Activated naive CD8-positive, alpha-beta T cell treated with anti-CD3 and anti-CD28 coated beads, Interleukin-2, amount 10 ng/mL, durations not matched to agents 7 days and 5 days (primary cell): Measurements from ENCODE around the gene LCN10. TPM values are rescaled to one million over a fixed set of nuclear protein-coding genes. Genes with fewer than 3 reads are reported as not detected.

Experiments used
- ATAC-seq: fragments of 150-1000 bp; cut with Tn5 transposase; one replicate; pipeline ENCODE4 v1.10.0; 2021; ENCODE audit warnings: low read depth, moderate library complexity
- POLR2A ChIA-PET: fragments of 350-600 bp; sonication (Branson Sonifier 250); formaldehyde crosslinking; loops from one replicate; lab custom pipeline; 2021; ENCODE audit warnings: antibody characterized with exemption; lab: Charles Lee
- DNase-seq: peaks from one replicate; pipeline ENCODE4 v3.0.0; 2021
- H3K27ac Mint-ChIP-seq: one replicate; pipeline ENCODE4 v1.8.0; 2022; ENCODE audit warnings: mild to moderate bottlenecking, mixed read lengths
- H3K27me3 Mint-ChIP-seq: one replicate; pipeline ENCODE4 v1.8.0; 2022; ENCODE audit warnings: mild to moderate bottlenecking, moderate library complexity, mixed read lengths
- H3K36me3 Mint-ChIP-seq: one replicate; pipeline ENCODE4 v1.8.0; 2021; ENCODE audit warnings: mild to moderate bottlenecking, mixed read lengths
- H3K4me1 Mint-ChIP-seq: one replicate; pipeline ENCODE4 v1.8.0; 2021; ENCODE audit warnings: mixed read lengths
- H3K4me3 Mint-ChIP-seq: one replicate; pipeline ENCODE4 v1.8.0; 2022; ENCODE audit warnings: mild to moderate bottlenecking, moderate library complexity, mixed read lengths
- H3K9me3 Mint-ChIP-seq: one replicate; pipeline ENCODE4 v1.8.0; 2021; ENCODE audit warnings: mixed read lengths
- microRNA-seq: library from miRNA; unstranded; fragments of <30 nt; microRNA quantifications from one replicate; pipeline ENCODE4 v1.2.0, GENCODE V29; 2022
- total RNA-seq, 2 experiments: library from RNA; stranded (reverse); gene quantifications; one replicate each; pipeline ENCODE4 v1.2.3, GENCODE V29; 2021

The LCN10 gene
- total RNA-seq, 2 experiments from 2014 or later = 1.00 to 1.0 TPM

DNA sequence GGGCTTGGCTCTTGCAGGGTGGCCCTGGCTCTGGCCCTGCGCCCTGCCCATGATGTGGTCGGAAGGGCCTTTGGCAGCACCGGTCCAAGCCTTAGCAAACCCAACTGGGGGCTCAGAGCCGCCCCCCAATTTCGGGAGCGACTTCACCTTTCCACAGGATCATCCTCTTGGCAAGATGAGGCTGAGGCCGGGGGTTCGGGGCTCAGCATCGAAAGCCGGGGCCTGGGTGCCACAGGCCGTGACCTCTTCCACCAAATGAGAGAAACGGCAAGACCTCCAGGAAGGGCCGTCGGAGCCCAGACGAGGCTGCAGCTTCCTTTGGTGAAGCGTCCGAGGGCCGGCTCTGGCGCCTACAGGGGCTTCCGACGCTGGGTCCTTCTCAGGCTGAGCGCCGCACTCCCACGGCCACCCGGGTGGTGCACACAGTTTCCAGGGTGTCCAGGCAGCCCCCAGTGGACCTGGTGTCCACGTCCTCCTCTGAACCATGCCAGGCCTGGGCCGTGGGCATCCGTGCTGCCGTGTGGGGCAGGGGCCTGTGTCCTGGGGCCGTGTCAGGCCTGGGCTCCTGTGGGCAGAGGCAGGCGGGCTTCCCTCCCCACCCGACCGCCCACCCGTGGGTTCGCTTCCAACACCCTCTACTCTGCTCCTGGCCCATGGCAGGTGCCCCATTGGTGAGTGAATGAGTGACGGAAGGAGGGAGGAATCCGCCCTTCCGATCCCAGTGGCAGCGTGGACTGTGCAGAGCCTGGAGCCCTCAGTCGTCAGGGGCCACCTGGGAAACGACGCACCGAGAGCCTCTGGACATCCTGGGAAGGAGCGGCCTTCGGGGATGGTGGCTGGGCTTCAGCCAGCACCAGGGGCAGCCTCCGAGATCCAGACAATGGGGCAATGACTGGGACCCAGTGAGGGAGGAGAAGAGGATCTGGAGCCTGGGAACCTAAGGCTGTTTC is 50.3 kb downstream of the LCN10 start:
- Mint-ChIP-seq H3K9me3 (no peaks in the 10 kb centered on the region), H3K36me3 (no peaks in the 10 kb centered on the region), H3K4me3 (no peak overlapping the region), H3K4me1 (peaks cover 2% of the 10 kb centered on the region), H3K27ac (no peak overlapping the region), H3K27me3 (peaks cover 4% of the 10 kb centered on the region)
- ATAC-seq = no peak
- no peak for DNase-seq
- POLR2A ChIA-PET = no interaction called here

DNA sequence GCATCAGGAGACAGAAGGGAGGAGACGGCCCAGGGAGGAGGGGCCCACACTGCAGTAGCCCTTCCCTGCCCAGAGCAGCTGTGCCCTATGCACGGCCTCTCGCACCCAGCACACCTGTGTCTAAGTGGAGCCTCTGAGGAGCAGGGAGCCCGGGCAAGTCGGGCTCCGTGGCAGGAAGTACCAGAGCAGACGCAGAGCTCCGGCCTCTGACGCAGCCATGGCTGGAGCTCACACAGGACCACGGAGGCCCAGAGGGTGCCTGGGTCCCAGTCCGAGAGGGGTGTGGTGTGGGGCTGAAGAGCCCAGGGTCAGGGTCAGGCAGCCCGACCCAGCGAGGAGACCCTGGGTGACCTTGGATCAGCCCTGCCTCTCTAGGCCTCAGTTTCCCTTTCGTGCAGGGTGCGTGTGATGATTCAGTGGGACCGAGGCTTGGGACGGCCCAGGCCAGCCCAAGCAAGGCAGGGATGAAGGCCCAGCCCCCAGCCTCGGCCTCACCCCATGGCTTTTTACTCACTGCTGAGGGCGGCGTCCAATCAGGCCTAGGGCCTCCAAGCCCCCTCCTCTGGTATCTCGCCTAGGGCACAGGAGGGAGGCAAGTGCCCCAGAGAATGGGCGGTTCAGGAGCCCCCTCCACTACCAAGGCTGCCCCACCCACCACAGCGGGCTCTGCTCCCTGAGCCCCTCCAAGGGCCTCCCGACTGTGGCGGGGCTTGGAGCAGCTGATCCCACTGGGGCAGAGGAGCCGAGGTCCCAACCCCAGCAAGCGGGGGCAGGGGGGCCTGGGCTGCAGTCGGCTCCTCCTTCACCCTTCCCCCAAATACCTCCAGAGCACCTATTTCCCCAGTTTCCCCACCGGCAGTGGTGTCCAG is 51.2 kb downstream of the LCN10 start:
- ATAC-seq (no peak), DNase-seq (no peak)
- Mint-ChIP-seq H3K9me3 (no peaks in the 10 kb centered on the region), H3K4me3 (no peak overlapping the region), H3K27ac (no peak overlapping the region), H3K36me3 (no peaks in the 10 kb centered on the region), H3K4me1 (no peaks in the 10 kb centered on the region), H3K27me3 (no peaks in the 10 kb centered on the region)
- POLR2A ChIA-PET = no interaction called here

DNA sequence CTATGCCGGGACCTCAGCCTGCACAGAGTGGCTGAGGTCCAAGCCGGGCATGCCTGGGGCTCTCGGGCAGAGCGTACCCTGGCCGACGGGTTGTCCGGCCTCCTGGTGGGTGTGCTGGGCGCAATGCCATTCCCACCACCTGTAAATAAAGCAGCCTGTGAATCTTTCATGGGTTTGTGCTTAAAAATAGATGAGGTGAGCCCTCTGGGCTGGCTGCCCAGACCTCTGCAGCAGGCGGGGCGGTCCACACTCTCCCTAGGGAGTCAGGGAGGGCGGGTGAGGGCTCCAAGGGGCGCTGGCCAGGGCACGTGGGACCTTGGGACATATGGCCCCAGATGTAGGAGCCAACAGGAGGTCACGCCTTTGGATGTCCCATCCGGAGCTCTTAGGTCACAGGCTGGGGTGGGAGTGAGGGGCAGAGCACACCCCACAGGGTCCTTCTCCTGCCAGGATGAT is 51.9 kb downstream of the LCN10 start:
- no peak overlapping the region for H3K27ac Mint-ChIP-seq
- H3K36me3 Mint-ChIP-seq = no peaks in the 10 kb centered on the region

DNA sequence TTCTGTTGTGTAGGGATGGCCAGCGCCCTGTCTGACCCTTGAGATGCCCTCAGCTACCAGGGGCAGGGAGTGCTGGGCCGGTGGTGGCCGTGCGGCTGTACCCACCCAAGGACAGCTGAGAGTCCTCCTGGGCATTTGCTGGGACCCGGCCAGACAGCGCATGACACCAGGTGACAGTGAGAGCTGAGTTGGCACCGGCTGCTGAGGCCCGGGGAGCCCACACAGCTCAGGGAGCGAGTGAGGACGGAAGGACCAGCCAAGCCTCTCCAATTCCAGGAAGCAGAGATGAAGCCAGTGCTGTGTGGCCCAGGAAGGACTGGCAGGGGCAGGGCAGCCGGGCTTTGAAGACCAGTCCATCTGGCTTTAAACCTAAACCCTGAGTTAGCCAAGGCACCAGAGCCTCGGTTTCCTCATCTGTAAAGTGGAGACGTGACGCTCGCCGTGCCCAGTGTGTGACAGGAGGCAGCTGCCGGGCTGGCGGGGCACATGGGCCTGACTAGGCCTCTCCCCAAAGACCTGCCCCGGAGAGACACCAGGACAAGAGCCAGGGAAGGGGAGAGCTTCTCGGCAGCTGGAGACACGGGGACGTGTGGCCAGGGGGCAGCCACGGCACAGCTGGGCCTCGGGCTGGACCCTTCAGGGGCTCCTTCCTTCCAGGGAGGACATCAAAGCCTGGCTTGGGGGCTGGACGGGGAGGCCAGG is 52.5 kb downstream of the LCN10 start:
- Mint-ChIP-seq H3K9me3 (no peaks in the 10 kb centered on the region), H3K27me3 (no peaks in the 10 kb centered on the region), H3K36me3 (no peaks in the 10 kb centered on the region), H3K4me3 (no peak overlapping the region), H3K4me1 (peaks cover 5% of the 10 kb centered on the region), H3K27ac (no peak overlapping the region)
- ATAC-seq (no peak), DNase-seq (no peak)
- POLR2A ChIA-PET = no interaction called here

More for the DNA sequence above, 51.9 kb downstream of the LCN10 start:
- no peak overlapping the region for H3K4me3 Mint-ChIP-seq
- no peak for DNase-seq
- POLR2A ChIA-PET = no interaction called here
- H3K9me3 Mint-ChIP-seq = no peaks in the 10 kb centered on the region
- no peaks in the 10 kb centered on the region for H3K27me3 Mint-ChIP-seq
- no peak for ATAC-seq
- H3K4me1 Mint-ChIP-seq = peaks cover 4% of the 10 kb centered on the region

DNA sequence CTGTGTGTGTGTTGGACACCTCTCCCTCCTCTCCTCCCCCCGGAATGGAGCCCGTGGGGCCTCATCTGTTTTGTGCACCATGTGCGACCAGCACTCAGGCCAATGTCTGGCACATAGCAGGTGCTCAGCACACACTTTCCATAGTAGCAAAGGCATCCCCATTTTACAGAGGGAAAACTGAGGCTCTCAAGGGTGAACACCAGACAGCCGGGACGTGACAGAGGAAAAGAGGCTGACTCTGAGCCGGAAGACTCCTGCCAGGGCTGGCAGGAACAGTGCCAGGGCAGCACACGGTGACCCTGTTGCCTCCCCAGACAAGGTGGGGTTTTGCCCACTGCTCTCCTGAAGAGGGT is 53.7 kb downstream of the LCN10 start:
- H3K4me1 Mint-ChIP-seq = peaks cover 5% of the 10 kb centered on the region
- ATAC-seq = no peak
- H3K36me3 Mint-ChIP-seq = no peaks in the 10 kb centered on the region
- no peaks in the 10 kb centered on the region for H3K9me3 Mint-ChIP-seq
- POLR2A ChIA-PET = interaction anchor here (0.6 to 4.3 kb wide), 3 partner anchors 12 to 38 kb away, joined by 3 to 24 read pairs (median 5); no protein-coding TSS in a partner anchor
- no peaks in the 10 kb centered on the region for H3K27me3 Mint-ChIP-seq
- no peak overlapping the region for H3K4me3 Mint-ChIP-seq
- DNase-seq = no peak
- H3K27ac Mint-ChIP-seq = no peak overlapping the region

DNA sequence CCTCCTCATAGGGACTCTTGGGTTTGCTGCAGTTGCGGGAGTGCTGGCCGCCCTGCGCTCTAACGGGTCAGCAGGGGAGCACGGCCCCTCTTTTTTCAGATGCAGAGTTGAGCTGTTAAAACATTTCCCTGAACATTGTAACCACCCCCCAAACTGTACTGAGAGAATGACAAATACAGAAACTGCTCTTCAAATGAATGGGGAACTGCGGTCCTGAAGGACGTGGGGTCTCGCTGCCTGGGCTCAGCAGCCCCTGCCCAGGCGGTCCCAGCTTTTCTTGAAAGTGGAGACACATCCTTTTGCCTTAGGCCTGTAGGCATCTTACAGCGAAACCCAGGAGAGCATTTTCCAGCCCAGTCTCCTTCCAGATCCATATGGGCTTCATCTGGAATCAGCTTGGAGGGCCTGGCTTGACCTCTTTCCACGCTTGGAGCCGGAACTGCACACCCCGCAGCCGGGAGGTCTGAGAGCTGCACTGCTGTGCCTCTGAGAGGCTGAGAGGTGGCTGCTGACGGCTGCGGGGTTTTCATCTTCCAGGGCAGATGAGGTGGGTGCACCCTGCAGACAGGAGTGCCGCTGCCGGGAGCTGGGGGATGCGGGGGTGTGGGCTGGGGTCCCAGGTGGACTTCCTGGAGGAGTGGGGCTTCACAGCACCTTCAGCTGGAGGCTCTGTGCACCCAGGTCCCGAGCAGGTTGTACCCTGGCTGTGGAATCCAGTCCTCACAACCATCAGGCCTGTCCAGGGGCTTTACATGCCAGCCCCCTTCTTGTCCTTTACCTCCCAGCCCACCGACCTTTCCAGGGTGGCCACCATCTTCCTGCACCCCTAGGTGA is 54.2 kb downstream of the LCN10 start:
- H3K36me3 Mint-ChIP-seq = no peaks in the 10 kb centered on the region
- ATAC-seq = no peak
- no peaks in the 10 kb centered on the region for H3K27me3 Mint-ChIP-seq
- peak overlapping the region; percentile 34 for H3K27ac Mint-ChIP-seq
- POLR2A ChIA-PET = interaction anchor here (1.5 to 4.3 kb wide), 3 partner anchors 12 to 39 kb away, joined by 5 to 24 read pairs (median 6); no protein-coding TSS in a partner anchor
- H3K9me3 Mint-ChIP-seq = no peaks in the 10 kb centered on the region
- no peak overlapping the region for H3K4me3 Mint-ChIP-seq
- DNase-seq = no peak
- H3K4me1 Mint-ChIP-seq = peaks cover 5% of the 10 kb centered on the region

Small RNAs within 50 kb of the gene (microRNA-seq; reads per million reads assigned to microRNA genes)
- gene MIR6722 = not detected

Other genes with a start within 250 kb of the LCN10 start
- 10 to 100 TPM; 67.0 to 70.2 TPM for gene NOTCH1, start 196.9 kb downstream of the LCN10 start, total RNA-seq
- gene EGFL7, start 80.0 kb downstream of the LCN10 start, total RNA-seq = 1 to 10 TPM in 1 of 2 experiments, under 1 TPM in 1; 1.00 to 1.1 TPM
- 10 to 100 TPM; 21.6 to 24.8 TPM for gene AGPAT2, start 55.5 kb downstream of the LCN10 start, total RNA-seq
- under 1 TPM in 1 of 2 experiments, not detected in 1; 0.11 TPM for gene DIPK1B, start 30.4 kb downstream of the LCN10 start, total RNA-seq
- not detected for gene LCN6, start 5.6 kb upstream of the LCN10 start, total RNA-seq
- not detected for gene LCN8, start 15.3 kb upstream of the LCN10 start, total RNA-seq
- gene LCN15, start 21.6 kb upstream of the LCN10 start, total RNA-seq = not detected
- 10 to 100 TPM; 37.5 to 43.6 TPM for gene TMEM141, start 48.4 kb upstream of the LCN10 start, total RNA-seq
- gene CCDC183, start 53.4 kb upstream of the LCN10 start, total RNA-seq = 1 to 10 TPM; 1.7 to 2.2 TPM
- gene RABL6, start 65.0 kb upstream of the LCN10 start, total RNA-seq = 10 to 100 TPM; 91.1 to 98.4 TPM
- 1 to 10 TPM; 6.6 to 6.7 TPM for gene AJM1, start 99.5 kb upstream of the LCN10 start, total RNA-seq
- gene PHPT1, start 106.5 kb upstream of the LCN10 start, total RNA-seq = 10 to 100 TPM; 80.5 to 89.0 TPM
- gene MAMDC4, start 109.4 kb upstream of the LCN10 start, total RNA-seq = 10 to 100 TPM; 16.6 to 18.0 TPM
- 100 to 1,000 TPM; 289 to 297 TPM for gene EDF1, start 123.4 kb upstream of the LCN10 start, total RNA-seq
- gene TRAF2, start 143.6 kb upstream of the LCN10 start, total RNA-seq = 10 to 100 TPM; 44.0 to 52.1 TPM
- gene FBXW5, start 201.8 kb upstream of the LCN10 start, total RNA-seq = 100 to 1,000 TPM; 103 to 104 TPM
- 1 to 10 TPM; 1.5 to 3.6 TPM for gene C8G, start 202.3 kb upstream of the LCN10 start, total RNA-seq
- 1 to 10 TPM in 1 of 2 experiments, under 1 TPM in 1; 0.91 to 1.1 TPM for gene LCN12, start 209.3 kb upstream of the LCN10 start, total RNA-seq
- gene PTGDS, start 234.6 kb upstream of the LCN10 start, total RNA-seq = 1 to 10 TPM; 1.3 to 3.3 TPM
- under 1 TPM; 0.33 to 0.48 TPM for gene LCNL1, start 240.1 kb upstream of the LCN10 start, total RNA-seq
- 10 to 100 TPM; 93.4 to 97.2 TPM for gene PAXX, start 249.5 kb upstream of the LCN10 start, total RNA-seq